RPMI8226 (cell line): ENCODE measurements around the gene STK33.
"Not testable (repeated sequence)": the region's sequence is repeated elsewhere in the genome, so short reads cannot be mapped to it uniquely, and the experiment has no call there.

Experiments used
- DNase-seq: peaks from one replicate; pipeline ENCODE4 v3.0.0-alpha.2; 2015

The STK33 gene

DNA sequence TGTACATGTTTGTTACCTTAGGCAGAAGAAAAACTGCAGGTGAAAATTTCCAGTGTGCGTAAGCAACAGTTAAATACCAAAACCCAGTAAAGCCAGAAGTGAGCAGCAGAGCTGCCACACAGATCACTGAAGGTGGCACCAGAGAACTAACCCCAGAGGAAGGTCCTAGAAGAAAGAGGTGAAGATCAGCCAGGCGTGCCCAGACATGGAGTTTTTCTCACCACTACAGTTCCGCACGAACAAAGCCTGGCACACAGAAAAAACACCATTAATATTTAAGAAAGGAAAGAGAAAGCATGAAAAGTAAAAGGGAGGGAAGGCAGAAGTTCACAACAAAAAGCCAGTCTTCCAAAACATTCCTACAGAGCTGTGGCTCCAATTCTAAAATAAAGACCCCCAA is 60.7 kb downstream of the STK33 start:
- no peak for DNase-seq

DNA sequence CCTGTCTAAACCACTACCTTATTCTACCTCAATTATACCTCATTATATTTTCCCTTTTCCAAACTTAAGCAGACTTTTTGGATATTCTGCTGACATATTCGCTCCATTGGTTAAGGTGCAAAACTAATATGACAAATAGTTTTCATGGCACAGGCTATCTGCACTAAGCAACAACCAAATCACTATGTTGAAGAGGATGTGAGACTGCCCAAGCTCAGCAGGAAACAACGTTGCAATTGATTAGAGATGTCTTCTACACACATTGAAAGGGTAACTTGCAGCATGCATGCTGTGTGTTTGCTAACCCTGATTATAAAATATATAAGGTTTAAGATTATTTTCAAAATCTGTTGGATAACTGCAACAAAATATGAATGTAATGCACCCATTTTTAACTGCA is 61.6 kb downstream of the STK33 start:
- DNase-seq: no peak

DNA sequence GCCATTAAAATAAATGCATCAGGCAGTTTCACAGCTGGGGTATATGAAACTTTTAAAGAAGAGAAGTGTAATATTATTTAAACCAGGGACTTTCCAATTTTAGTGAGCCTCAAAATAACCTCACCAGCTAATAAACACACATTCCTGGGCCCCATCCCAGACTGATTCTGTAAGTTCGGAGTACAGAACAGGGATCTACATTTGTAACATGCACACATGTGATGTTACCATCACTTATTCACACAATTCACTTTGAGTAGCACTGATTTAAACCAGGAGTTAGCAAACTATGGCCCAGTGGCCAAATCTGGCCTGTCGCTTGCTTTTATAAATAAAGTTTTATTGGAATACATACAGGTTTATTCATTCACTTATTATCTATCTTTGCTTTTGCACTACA is 62.0 kb downstream of the STK33 start:
- no peak for DNase-seq

DNA sequence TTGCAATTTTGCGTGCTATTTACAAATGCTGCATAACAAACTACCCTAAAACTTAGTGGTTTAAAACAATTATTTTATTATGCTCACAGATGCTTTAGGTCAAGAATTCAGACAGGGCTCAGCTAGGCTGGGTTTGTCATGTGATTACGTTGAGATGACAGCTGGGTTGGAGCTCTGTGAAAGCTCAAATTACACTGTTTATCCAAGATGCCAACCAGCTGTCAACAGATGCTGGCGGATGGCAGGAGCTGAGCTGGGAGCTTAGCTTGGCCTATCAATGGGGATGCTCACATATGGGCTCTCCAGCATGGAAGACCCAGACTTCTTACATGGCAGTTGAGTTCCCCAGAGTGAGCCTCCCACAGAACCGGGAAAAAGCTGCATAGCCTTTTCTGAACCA is 62.7 kb downstream of the STK33 start:
- no peak for DNase-seq

DNA sequence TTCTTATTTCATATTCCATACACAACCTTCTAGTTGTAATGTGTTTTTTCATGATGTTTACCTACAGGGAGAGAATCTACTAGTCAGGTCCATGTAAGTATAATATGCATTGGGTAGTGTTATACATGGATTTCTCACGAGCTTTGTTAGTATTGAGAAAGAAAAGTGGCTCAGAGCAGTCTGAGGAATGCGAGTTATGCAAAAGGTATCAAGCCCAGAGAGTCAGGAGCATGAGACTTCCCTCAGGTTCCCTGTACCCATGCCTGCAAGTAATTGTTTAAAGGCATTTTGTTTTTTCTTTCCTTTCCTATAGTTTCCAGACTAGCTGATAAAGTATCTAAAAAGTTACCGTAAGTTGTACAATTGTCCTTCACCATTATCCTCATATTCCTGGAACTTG is 66.1 kb downstream of the STK33 start:
- DNase-seq: no peak

DNA sequence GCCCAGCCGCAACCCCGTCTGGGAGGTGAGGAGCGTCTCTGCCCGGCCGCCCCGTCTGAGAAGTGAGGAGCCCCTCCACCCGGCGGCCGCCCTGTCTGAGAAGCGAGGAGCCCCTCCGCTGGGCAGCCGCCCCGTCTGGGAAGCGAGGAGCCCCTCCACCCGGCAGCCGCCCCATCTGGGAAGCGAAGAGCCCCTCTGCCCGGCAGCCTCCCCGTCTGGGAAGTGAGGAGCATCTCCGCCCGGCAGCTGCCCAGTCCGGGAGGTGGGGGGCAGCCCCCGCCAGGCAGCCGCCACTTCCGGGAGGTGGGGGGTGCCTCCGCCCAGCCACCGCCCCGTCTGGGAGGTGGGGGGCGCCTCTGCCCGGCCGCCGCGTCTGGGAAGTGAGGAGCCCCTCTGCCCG is 70.6 kb downstream of the STK33 start:
- no peak for DNase-seq

DNA sequence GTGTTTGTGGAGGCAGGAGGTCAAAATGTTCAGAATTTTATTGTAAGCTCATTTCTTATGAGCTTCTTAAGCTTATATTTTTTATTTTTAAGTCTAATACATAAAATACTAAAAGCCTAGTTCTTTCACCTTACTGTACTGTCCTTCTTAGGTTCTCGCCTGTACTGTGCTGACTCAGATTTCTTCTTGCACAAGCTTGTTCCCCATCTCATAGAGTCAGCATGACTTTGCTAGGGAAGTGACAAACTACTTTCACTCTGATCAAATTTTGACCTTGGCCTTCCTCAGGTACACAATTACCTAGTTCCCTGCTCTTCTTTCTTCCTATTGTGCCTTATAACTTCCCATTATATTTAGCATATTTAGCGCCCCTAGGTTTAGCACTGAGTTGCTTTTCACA is 81.5 kb downstream of the STK33 start:
- DNase-seq: no peak

DNA sequence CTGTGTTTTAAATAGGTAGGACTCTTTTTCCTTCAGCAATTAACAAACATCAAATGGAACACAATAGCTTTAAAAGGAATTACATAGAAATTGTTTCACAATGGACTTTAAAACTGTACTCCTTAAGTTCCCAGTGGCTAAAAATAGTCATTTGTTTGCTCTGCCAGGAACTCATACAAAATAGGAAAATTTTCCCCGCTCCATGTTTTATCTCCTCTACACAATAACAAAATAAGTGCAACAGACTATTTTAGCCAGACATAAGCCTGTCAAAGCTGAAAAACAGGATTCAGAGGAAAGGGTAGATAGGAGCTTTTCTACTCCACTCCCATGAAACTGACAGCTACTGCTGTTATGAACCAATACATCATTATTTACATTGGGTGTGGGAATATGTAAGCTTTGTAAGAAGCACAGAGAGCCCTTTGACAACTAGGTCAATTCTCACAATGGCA is 90.1 kb downstream of the STK33 start:
- no peak for DNase-seq

DNA sequence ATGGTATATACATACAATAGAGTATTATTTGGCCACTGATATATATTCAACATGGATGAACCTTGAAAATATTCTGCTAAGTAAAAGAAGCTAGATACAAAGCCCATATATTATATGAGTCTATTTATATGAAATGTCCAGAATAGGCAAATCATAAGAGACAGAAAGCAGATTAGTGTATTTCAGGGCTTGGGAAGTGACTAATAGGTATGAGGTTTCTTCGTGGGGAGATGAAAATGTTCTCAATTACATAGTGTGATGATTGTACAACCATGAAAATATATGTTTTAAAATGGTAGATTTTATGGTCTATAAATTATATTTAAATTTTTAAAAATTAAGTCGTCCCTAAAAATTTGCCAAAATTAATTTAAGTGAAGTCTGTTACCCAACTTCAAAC is 92.2 kb downstream of the STK33 start:
- no peak for DNase-seq

DNA sequence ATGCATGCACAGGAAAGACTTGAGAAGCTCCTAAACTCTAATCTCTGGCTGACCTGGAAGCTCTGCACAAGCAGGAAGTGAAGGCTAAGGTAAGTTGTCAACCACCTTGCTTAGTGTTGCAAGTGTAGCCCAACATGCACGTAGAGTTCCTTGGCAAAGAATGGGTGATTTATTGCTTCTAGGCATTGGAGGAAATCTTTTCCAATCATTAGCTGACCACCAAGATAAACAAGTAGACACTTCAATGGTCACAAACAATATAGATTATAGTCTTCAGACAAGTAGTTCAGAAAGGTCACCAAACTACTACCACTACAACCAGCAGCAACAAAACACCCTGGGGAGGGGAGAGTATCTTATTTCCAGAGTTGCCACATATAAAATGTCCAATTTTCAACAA is 105.6 kb downstream of the STK33 start:
- DNase-seq: no peak

DNA sequence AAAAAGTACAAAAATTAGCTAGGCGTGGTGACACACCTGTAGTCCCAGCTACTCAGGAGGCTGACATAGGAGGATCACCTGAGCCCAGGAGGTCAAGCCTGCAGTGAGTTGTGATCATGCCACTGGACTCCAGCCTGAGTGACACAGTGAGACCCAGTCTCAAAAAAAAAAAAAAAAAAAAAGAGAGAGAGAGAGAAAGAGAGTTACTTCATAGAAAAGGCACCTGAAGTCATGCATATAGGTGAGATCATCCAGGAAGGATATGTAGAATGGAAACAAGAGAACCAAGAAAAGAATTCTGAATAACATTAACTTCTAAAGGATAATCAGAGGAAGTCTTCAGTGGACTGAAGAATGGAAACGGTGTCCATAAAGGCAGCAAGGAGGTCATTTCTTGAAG is 106.8 kb downstream of the STK33 start:
- no peak for DNase-seq

DNA sequence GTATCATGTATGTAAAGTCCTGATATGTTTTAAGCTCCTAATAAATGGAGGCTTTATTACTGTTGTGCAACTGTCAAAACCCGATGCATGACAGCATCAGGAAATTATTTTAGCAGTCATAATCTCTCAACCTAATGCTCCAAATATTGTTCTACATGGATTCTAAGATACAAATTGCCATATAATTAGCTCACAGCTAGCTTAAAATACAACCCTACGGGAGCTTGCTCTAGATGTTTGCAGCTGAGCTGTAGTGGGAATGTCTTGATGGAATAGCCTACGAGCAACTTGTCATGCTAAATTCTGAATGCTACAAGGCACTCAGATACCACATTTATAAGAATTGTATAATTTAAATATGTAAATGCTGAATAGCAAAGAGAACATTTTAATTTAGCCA is 109.8 kb downstream of the STK33 start:
- DNase-seq: no peak

DNA sequence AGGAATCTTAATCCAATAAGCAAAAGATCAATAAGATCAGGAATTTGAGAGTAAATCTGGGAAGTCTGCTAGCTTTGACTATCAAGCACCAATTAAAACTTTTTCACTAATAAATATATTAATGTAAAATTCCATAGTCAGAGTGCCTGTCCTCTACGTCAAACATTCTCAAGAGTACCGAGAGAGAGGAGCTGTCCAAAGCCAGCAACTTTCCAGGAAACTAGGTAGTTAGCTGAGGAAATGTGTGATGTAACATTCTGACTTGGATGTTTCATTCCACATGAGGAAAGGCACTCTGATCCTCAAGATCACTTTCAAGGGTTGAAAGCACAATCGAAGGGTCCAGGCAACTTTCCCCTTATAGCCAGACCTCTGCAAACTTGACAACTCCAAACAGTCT is 113.2 kb downstream of the STK33 start:
- DNase-seq: no peak

DNA sequence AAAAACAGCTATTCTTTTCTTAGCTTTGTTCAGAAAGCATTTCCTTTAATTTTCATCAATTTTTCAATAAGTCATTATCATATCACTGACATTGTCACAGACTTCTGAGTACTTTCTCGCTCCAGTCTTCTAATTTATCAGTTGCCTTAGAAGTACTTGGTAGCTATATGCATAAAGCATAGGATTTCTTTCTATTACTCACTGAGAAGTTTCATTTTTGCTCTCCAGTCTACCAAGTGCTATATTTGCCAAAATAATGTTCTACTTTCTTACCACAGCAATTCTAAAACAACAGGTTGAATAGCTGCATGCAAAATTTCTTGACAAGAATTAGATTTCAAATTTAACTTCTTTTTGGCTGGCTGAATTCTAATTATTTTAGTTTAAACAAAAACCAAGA is 116.3 kb downstream of the STK33 start:
- DNase-seq: no peak

DNA sequence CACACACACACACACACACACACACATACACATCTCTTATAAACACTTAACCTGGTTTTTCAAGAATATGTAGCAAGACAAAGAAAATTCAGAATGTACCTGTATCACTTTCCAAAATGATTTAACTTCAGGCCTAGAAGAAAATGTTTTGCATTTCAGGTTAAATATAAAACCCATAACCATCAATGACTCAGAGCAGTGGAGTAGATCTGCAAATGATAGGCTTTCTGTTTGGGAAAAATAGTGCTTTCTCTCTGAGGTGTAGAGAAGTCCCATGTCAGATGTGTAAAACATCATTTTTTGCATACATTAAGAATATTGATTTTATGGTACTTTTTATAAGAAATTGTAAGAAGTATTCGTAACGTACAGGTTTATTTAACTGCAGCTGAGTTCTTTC is 116.9 kb downstream of the STK33 start:
- no peak for DNase-seq

DNA sequence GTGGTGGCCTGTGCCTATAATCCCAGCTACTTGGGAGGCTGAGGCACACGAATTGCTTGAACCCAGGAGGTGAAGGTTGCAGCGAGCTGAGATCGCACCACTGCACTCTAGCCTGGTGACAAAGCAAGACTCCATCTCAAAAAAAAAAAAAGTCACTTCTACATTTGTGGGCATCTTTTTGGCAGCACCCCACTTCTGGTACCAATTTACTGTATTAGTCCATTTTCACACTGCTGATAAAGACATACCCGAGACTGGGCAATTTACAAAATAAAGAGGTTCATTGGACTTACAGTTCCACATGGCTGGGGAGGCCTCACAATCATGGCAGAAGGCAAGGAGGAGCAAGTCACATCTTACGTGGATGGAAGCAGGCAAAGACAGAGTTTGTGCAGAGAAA is 126.2 kb downstream of the STK33 start:
- not testable (repeated sequence) for DNase-seq

DNA sequence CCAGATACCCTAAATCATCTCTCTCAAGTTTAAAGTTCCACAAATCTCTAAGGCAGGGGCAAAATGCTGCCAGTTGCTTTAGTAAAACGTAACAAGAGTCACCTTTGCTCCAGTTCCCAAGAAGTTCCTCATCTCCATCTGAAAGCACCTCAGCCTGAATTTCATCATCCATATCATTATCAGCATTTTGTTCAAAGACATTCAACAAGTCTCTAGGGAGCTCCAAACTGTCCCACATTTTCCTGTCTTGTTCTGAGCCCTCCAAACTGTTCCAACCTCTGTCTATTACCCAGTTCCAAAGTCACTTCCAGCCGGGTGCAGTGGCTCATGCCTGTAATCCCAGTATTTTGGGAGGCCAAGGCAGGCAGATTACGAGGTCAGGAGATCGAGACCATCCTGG is 126.7 kb downstream of the STK33 start:
- not testable (repeated sequence) for DNase-seq

DNA sequence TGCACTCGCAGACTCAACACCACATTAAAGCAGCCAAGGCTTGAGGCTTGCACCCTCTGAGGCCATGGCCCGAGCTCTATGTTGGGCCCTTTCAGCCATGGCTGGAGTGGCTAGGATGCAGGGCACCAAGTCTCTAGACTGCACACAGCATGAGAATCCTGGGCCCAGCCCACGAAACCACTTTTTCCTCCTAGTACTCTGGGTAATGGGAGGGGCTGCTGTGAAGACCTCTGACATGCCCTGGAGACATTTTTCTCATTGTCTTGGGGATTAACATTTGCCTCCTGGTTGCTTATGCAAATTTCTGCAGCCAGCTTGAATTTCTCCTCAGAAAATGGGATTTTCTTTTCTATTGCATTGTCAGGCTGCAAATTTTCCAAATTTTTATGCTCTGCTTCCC is 127.1 kb downstream of the STK33 start:
- DNase-seq: not testable (repeated sequence)

DNA sequence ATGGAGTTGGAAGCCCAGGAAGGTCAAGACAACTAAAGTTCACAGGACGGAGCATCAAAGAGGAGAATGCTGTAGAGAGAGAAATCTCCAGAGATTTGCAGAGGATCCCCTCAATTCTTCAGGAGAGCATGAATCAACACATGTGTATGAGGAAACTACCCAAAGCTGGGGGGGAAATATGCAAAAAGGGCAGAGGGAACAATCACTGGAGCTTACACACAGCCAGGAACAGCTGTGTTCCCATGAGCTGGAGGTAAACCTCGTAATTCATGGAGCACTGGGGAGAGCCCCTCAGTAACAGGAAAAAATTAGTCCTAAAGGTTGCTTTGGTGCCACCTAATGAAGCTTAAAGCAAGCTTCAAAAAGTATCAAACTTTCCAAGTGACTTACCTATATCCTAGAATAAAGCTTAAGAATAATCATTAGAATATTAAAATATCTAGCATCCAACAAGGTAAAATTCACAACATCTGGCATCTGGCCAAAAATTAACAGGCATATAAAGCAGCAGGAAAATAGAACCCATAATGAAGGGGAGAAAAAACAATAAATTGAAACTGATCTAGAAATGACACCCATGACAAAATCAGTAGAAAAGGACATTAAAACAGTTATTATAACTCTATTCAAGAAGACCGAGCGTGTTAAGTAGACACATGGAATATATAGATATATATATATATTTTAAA is 134.2 kb downstream of the STK33 start:
- no peak for DNase-seq

DNA sequence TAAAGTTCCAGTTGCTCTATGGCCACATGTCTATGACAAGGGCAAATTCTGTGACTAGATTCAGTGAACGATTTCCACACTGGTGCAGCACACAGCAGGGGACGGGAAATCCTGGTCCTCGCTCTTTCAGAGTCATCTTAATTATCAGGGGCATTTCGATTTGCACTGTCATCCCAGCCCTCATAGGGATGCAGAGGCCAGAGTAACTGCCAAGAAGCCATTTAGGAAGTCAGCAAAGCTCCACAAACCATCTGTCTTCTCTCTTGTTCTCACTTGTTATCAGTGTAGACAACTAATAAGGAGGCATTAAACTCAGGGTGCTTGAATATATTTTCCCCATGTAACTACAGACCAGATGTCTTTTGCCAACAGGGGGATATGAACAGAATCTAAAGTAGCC is 151.7 kb downstream of the STK33 start:
- DNase-seq: no peak

DNA sequence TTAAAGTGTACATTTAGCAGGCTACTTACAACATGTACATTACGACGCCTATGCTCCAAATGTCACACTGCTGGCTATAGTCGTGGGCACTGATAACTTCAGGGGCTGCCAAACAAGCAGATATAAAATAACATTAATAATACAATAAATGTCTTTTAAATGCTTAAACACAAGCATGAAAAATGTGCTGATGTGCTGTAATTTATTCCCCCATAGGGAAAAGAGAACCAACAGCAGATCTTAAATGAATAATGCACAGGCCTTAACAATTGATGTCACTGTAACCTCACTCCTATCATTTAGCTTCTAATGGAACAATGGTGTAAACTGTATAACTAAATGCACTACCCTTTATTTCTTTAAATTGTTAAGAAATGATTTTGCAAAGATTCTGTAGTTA is 153.4 kb downstream of the STK33 start:
- DNase-seq: no peak

DNA sequence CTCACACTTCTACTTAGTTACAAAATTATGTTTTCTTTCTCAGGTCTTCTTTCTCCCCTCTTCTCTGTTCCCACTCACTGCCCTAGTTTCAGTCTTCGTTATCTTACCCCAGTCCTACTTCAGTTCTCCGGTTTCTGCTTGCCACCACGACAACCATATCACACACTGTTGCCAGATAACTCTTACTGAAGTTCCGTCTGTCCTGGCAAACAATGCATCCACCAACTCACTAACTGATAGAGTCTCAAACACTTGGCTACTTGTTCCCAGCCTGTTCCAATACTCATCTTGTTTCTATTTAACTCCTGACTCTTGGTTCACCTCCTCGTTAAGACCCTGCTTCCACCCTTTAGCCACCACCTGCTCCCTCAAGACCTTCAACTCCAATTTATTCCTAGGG is 164.5 kb downstream of the STK33 start:
- no peak for DNase-seq

DNA sequence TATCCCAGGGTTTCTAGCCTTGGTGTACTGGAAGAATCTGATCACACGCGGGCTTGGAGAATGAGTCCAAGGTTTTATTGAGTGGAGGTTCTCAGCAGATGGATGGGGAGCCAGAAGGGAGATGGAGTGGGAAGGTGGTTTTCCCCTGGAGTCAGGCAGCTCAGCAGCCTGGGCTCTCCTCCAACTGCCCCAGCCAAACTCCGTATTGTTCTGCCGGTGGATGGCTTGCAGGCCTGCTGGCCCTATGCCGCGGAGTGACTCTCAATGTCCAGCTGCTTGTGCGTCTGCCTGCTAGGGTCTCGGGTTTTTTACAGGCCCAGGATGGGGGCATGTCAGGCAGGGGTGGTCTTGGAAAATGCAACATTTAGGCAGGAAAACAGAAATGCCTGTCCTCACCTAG is 168.0 kb downstream of the STK33 start:
- DNase-seq: no peak

DNA sequence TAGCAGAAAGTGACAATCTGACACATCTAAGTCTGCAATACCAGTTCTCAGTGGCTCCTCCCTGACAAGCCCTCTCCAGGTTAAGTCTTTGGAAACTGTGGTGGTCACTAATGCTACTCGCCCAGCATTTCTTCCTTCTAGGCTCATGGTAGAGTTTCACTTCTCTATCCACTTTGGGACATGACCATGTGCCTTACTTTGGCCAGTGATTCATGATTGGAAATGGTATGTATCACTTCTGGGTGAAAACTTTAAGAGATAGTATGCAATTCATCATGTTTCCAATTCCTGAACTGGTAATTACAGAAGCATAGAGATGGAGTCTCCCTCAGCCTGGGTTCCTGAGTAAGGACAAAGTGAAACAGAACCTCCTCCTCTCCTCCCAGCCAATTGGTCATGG is 178.8 kb downstream of the STK33 start:
- DNase-seq: no peak

DNA sequence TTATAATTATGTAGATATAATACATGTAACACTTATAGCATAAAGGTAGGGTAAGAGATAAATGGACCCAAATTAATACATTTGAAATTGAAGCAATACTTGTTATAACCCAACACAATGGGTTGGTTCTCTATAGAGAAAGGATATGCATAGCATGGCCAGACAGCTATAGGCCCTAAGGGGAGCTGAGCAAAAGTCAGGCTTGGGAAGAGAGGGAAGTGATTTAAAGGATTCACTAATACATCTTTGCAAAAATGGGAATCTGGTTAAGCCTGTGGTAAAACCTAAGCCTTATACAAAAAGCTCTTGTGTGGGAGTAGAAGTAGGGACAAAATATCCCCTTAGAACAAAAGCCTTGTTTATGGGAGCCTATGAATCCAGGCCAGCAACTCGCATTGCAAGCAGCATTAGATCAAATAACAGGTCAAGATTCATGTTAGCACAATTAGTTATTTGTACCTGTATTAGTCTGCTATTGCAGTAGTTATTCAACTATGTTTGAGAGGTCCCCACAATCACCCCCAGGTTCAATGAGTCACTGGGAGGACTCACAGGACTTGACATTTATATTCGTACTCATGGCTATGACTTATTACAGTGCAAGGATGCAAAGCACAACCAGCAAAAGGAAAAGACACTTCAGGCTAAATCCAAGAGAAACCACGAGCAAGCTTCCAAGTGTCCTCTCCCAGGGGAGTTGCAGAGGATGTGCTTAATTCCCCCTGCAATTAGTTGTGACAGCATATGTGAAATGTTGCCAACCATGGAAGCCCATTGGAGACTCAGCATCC is 185.7 kb downstream of the STK33 start:
- DNase-seq: no peak
